ENCODE measurements around the gene LRP1.

LRP1 gene

GRCh38 chr12:57094208-57095160 is 33.8 kb upstream of the LRP1 start:
- no peak for TF ChIP-seq CTCF (IDR thresholded peaks at IDR 0.05; ENCODE audit: control insufficient read depth, extremely low read depth, insufficient read depth)
- no peak for DNase-seq (ENCODE audit: low read depth)
- H3K4me3 ChIP-seq (ENCODE audit: low read depth, low read length): no peak overlapping the region

- H3K4me3 ChIP-seq (ENCODE audit: low read depth, low read length): no peak overlapping the region
- TF ChIP-seq CTCF (IDR thresholded peaks at IDR 0.05; ENCODE audit: control insufficient read depth, extremely low read depth, insufficient read depth): no peak
- DNase-seq (ENCODE audit: low read depth): no peak
Measured at GRCh38 chr12:57095440-57095839, 32.8 kb upstream of the LRP1 start.

- H3K4me3 ChIP-seq (ENCODE audit: low read depth, low read length): no peak overlapping the region
- TF ChIP-seq CTCF (IDR thresholded peaks at IDR 0.05; ENCODE audit: control insufficient read depth, extremely low read depth, insufficient read depth): no peak
- no peak for DNase-seq (ENCODE audit: low read depth)
Measured at GRCh38 chr12:57096099-57096572, 32.1 kb upstream of the LRP1 start.

DNA sequence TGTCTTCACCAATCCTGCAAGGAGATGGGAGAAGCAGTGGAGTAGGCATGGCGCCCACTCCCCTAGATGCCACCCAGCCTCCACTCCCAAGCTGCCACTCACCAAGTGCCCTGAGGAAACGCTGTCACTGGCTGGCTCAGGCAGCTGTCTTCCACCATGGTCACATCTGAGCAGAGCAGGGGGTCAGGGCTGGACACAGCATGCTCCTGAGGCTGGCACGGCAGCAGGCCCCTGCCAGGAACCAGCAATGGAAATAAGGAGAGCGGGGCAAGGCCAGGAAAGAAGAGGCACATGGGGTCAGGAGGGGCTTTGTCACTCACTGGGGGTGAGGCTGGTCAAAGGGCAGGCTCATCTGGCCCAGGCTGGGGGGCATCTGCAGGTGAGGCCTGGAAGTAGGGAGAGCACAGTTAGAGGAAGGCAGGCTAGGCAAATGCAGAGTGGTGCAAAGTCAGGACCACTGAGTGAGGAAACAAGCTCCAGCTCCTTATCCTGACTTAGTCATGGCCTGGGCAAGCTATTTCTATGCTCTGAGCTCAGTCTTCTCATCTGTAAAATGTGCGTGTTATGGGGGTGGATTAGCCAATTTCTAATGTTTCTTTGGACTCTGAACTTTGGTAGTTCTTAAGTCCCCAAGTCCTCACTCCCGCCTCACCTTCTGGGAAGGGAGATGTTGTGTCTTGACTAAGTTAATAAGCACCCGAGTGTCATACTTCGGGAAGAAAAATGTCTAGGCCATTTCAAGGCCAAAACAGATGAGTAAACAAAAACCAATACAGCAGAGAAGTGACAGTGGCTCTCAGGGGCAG is 31.3 kb upstream of the LRP1 start:
- DNase-seq (ENCODE audit: low read depth): no peak
- TF ChIP-seq CTCF (IDR thresholded peaks at IDR 0.05; ENCODE audit: control insufficient read depth, extremely low read depth, insufficient read depth): no peak
- H3K4me3 ChIP-seq (ENCODE audit: low read depth, low read length): no peak overlapping the region

DNA sequence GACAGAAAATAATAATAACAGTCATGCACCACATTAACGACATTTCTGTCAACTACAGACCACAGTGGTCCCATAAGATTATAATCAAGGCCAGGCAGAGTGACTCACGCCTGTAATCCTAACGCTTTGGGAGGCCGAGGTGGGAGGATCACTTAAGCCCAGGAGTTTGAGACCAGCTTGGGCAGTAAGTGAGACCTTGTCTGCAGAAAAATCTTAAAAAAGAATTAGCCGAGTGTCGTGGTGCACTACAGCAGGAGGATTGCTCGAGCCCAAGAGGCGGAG is 30.8 kb upstream of the LRP1 start:
- no peak overlapping the region for H3K4me3 ChIP-seq (ENCODE audit: low read depth, low read length)
- DNase-seq (ENCODE audit: low read depth): no peak
- no peak for TF ChIP-seq CTCF (IDR thresholded peaks at IDR 0.05; ENCODE audit: control insufficient read depth, extremely low read depth, insufficient read depth)

- DNase-seq (ENCODE audit: low read depth): no peak
- TF ChIP-seq CTCF (IDR thresholded peaks at IDR 0.05; ENCODE audit: control insufficient read depth, extremely low read depth, insufficient read depth): no peak
- no peak overlapping the region for H3K4me3 ChIP-seq (ENCODE audit: low read depth, low read length)
Measured at GRCh38 chr12:57098546-57098945, 29.7 kb upstream of the LRP1 start.

All from LNCaP clone FGC (cell line).